C4-2B (cell line): Measurements from ENCODE around the gene ADARB2.

ENCODE experiments used
- ZFX ChIP-seq: fragments of 450-650 bp; IDR thresholded peaks from 2 replicates; pipeline ENCODE4 v1.6.1; 2017
- TF ChIP-seq, protein P1 (sequence below): fragments of 450-650 bp; conservative IDR thresholded peaks from 2 replicates; pipeline ENCODE4 v1.5.1; 2017; ENCODE audit warnings: mild to moderate bottlenecking

DNA sequence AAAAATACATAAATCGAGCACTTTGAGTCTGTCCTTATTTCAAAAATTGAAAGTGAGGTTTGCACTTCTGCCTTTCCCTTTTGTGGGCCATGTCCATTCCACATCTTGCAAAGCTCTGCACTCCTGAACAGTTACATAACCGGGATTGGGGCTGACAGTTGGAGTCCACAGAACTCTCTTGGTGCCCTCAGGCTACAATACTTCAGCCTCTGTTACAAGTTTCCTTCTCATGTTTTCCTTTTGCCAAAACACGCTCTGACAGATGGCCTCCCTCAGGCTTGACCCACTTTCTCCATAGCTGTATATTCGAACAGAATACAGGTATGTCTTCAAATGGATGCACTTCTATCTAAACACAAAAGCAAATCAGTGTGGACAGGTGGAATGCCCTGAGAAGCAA is 345.2 kb downstream of the ADARB2 start:
- TF ChIP-seq, protein P1, sequence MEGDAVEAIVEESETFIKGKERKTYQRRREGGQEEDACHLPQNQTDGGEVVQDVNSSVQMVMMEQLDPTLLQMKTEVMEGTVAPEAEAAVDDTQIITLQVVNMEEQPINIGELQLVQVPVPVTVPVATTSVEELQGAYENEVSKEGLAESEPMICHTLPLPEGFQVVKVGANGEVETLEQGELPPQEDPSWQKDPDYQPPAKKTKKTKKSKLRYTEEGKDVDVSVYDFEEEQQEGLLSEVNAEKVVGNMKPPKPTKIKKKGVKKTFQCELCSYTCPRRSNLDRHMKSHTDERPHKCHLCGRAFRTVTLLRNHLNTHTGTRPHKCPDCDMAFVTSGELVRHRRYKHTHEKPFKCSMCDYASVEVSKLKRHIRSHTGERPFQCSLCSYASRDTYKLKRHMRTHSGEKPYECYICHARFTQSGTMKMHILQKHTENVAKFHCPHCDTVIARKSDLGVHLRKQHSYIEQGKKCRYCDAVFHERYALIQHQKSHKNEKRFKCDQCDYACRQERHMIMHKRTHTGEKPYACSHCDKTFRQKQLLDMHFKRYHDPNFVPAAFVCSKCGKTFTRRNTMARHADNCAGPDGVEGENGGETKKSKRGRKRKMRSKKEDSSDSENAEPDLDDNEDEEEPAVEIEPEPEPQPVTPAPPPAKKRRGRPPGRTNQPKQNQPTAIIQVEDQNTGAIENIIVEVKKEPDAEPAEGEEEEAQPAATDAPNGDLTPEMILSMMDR = no peak
- TF ChIP-seq ZFX = no peak
